Activated effector memory CD4-positive, alpha-beta T cell treated with Interleukin-2 at 50 U/mL for 16 hours (primary cell): Measurements from ENCODE around the gene VRK1.
"Not testable (repeated sequence)": the region's sequence is repeated elsewhere in the genome, so short reads cannot be mapped to it uniquely, and the experiment has no call there.

Source experiments
- DNase-seq: peaks from one replicate; pipeline ENCODE4 v3.0.0-alpha.2; 2020

The VRK1 gene, protein sequence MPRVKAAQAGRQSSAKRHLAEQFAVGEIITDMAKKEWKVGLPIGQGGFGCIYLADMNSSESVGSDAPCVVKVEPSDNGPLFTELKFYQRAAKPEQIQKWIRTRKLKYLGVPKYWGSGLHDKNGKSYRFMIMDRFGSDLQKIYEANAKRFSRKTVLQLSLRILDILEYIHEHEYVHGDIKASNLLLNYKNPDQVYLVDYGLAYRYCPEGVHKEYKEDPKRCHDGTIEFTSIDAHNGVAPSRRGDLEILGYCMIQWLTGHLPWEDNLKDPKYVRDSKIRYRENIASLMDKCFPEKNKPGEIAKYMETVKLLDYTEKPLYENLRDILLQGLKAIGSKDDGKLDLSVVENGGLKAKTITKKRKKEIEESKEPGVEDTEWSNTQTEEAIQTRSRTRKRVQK

DNA sequence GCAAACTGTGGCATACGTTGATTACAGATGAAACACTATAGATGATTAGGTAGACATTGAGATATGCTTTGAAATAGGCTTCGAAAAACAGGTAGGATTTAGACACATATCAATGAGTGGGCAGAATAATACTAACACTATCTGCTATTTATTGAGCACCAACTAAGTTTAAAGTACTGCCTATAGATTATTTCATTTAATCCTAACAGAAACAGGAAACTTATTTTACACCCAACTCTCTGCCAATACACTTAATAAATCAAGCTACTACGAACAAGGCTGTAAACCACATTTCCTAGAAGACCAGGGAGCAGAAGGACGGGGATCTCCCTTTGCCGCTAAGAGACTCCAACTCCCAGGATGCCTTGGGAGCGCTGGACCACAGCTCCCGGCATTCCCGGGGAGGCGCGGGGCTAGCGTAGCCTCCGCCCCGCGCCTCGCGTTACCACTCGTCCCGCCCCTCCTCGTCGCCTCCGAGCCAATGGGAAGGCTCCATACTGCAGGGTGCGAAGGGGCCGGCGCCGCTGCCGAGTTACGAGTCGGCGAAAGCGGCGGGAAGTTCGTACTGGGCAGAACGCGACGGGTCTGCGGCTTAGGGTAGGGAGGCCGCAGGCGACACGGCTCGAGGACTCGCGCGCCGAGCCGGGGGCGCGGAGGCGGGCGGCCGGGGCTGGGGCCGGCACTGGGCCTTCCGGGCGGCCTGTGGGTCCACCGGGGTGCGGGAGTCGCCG, at the start of gene VRK1:
TSS of gene VRK1 (plus strand) at position 532 of the 731 bp plus-strand sequence. CDS start 36,090 bp downstream, outside the sequence.
- DNase-seq = peak; percentile 94

DNA sequence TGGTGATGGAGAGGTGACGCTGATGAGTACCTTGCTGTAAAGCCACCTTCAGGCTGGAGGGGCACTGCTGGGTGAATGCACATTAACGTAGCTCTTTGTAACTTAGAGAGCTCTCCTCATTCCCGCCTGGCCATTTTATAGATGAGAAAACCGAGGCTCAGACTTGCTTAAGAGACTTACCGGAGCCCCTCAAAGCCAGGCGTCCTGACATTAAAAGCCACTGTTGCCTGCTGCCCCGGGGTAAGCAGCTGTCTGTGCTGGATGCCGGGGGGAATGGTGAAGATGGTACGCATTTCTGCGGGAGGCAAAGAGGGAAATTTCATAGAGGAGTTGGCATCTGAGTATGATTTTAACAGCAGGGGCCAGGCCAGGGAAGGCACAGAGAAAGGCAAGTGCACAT, 49.6 kb upstream of the VRK1 start:
- DNase-seq = no peak

DNA sequence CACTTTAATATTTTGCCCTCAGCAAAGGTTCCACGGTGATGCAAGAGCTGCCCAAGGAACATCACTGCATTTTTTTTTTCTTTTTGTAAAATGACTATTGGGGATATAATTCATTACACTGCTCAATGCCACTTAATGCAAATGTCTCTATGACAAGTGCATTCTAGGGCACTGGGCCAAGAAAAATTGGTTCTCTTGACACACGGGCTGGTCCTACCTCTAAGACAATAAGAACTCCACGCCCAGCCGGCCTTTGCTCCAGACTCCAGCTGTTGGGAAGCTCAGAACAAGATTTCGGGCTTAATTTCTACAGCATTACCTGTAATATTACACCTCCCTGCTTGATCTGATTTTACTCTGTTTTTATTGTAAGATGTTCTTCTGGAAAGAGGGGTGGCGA, 48.8 kb upstream of the VRK1 start:
- DNase-seq = no peak

DNA sequence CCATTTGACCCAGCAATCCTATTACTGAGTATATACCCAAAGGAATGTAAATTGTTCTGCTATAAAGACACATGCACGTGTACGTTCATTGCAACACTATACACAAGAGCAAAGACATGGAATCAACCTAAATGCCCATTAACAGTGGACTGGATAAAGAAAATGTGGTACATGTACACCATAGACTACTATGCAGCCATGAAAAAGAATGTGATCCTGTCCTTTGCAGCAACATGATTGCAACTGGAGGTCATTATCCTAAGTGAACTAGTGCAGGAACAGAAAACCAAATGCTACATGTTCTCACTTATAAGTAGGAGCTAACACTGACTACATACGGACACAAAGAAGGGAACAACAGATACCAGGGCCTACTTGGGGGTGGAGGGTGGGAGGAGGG, 45.7 kb upstream of the VRK1 start:
- no peak for DNase-seq

DNA sequence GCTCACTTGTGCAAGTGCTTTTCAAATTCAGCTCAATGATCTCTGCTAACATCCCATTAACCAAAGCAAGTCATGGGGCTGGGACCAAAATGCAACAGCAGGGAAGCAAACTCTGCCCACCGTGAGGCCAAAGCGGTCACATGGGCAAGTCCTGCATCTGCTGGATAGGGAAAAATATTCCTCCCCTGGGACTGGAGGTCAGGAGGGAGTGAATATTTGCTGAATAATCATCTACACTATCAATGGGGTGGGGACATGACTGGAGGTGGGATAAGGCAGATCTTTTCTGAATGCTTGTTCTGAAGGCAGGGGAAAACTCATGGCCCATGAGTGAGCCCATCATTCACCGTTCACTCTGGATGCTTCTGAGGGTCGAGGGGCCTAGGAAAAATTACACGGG, 45.1 kb upstream of the VRK1 start:
- no peak for DNase-seq

DNA sequence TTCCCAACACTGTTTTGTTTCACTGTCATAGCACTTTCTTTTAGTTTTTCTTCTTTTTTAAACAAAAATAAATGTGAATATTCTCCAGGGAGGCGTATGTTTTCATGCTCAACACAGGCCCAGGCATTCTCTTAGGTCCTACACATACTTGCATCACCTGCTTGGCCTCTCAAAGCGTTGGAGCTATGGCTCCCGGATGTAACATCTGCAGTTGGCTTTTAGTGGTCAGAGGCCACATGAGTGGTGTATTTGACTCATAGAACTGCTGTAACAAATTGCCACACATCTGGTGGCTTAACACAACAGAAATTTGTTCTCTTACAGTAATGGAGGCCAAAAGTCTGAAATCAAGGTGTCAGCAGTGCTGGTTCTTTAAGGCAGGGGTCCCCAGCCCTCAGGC, 44.6 kb upstream of the VRK1 start:
- DNase-seq = no peak

DNA sequence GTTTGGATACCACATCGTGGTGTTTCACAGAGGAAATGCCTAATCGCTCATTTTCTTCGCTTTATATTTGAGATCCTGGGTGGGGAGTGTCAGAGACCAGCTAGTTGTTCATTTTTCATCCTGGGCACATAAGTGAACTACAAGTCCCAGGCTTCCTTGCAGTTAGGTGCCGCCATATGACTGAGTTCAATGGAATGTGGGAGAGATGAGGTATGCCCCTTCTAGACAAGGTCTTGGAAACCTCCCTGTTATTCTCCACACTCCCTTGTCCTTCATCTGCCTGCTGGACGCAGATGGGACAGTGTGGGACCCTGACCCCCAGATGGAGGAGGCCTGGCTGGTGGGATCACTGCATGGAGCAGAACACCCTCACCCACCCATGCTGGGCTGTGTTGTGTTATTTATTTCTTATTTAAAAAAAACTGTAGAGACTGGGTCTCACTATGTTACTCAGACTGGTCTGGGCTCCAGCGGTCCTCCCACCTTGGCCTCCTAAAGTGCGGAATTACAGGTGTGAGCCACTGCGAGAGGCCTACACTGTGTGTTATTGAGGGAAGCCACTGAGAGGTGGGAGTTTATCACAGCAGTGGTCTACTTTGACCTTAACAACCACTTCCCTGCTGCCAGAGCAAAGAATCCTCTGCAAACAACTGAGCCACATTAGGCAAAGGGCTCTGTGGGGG, 42.9 kb upstream of the VRK1 start:
- DNase-seq = no peak

DNA sequence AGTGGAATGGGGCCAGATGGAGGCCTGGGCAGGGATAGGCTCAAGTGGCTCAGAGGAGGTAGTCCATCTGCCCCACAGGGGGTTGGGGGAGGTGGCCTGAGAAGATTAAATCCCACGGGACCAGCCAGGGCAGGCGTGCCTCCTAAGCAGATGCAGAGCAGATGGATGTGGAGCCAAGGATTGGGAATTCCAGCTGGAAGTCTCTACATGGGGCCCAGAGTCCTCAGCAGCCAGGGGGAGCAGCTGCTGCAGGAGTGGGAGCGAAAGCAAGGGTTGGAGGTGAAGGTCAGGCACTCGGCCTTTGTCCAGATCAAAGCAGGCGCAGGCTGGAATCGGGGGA, 42.4 kb upstream of the VRK1 start:
- DNase-seq = no peak

DNA sequence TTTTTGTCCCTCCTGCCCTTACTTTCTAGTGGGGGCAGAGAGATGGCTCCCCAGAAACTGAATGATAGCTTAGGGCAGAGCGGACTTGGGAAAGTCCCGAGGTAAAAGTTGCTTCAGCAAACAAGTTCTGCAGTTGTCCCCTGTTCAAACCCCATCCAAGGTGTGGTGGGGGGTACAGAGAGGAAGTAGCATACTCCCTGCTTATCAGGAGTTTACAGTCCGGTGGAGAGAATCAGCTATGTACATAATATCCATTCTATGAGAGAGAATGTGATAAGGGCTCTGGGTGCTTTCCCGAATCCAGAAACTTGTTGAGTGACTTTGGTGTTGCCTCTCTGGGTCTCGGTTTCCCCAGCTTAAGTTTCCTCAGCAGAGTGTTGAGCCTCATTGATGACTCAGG, 40.4 kb upstream of the VRK1 start:
- DNase-seq = no peak

DNA sequence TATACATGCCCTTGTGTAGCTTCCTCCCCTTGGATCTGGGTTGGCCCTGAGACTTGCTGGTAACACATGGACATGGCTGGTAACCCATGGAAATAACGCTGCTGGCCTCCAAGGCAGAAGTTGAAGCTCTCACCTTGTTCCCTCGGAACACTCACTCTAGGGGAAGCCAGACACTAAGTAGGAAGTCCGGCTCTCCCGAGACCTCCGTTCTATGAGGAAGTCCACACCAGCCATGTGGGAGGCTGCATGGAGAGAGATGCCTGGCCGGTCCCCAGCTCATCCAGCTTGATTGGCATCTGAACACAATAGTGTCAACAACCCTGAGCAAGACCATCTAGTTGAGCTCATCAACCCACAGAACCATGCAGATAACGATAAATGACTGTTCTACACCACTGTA, 39.7 kb upstream of the VRK1 start:
- DNase-seq = no peak

DNA sequence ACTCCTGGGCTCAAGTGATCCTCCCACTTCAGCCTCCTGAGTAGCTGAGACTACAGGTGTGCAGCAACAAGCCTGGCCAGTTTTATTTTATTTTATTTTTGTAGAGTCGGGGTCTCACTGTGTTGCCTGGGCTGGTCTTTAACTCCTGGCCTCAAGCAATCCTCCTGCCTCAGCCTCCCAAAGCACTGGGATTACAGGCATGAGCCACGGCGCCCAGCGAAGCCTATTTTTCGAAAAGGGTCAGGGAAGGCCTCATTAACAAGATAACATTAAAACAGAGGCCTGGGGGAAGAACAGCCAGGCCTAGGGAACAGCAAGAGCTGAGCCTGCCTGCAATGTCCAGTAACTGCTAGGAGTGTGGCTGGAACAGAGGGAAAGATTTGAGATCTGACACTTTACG, 36.1 kb upstream of the VRK1 start:
- DNase-seq = no peak

DNA sequence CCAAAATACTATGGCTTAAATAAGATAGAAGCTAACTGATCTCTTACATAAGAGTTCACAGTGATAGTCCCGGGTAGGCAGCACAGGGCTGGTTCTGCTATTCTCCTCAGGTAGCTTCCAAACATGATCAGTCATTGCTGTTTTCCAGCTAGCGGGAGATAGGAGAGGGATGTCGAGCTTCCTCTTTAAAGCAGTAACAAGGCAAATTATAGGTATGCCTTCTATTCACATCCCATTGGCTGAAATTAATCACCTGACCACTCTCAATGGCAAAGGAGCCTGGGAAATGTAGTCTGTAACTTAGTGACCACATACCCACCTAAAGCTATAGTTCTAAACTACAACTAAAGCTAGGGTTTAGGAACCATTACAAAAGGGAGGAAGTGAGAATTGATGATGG, 34.5 kb upstream of the VRK1 start:
- no peak for DNase-seq

DNA sequence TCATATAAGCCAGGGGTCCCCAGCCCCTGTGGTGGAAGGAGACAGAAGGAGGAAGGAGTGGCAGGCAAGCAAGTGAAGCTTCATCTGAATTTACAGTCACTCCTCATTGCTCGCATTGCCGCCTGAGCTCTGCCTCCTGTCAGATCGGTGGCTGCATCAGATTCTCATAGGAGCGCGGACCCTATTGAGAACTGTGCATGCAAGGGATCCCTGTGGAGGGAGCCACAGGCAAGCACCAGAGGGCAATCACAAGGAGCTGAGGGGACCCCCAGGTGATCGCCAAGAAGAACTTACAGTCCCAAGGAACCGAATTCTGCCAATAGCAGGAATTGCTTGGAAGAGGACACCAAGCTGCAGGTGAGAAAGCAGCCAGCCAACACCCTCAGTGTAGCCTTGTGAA, 33.2 kb upstream of the VRK1 start:
- DNase-seq = no peak

DNA sequence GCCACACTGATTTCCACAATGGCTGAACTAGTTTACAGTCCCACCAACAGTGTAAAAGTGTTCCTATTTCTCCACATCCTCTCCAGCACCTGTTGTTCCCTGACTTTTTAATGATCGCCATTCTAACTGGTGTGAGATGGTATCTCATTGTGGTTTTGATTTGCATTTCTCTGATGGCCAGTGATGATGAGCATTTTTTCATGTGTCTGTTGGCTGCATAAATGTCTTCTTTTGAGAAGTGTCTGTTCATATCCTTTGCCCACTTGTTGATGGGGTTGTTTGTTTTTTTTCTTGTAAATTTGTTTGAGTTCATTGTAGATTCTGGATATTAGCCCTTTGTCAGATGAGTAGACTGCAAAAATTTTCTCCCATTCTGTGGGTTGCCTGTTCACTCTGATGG, 32.0 kb upstream of the VRK1 start:
- not testable (repeated sequence) for DNase-seq

DNA sequence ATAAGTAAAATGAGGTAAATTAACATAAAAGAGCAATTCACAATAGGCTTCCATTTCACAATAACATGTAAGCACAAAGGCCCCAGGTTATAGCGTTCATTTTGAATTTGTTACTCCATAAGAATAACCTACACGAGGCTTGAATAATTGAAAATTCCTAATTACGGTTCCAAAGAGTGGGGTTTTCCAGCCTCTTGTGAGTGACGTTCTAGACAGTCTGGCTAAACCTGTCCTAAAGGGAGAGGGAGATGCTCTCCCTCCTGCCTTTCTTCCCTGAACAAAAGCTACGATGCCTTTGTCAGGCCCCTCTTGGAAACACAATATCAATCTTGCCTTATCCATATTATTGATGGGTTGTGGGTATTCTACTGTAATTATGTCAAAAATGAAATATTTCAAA, 24.3 kb upstream of the VRK1 start:
- DNase-seq = no peak

DNA sequence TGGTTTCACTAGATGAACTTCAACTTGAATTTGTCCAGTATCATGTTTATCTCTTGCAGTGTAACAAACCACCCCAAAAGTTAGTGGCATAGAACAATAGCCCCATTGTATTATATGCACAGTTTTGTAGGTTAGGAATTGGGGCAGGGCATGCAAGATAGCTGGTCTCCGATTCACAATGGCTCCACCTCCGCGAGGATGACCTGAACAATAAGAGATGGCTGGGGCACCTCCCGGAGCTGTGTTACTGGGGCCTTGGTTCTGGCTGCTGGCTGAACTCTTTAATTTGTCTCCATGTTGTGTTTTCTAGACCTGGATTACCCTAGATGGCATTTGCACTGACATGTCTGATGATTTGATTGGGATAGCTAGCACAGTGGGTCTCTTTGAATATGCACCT, 20.4 kb upstream of the VRK1 start:
- DNase-seq = no peak

DNA sequence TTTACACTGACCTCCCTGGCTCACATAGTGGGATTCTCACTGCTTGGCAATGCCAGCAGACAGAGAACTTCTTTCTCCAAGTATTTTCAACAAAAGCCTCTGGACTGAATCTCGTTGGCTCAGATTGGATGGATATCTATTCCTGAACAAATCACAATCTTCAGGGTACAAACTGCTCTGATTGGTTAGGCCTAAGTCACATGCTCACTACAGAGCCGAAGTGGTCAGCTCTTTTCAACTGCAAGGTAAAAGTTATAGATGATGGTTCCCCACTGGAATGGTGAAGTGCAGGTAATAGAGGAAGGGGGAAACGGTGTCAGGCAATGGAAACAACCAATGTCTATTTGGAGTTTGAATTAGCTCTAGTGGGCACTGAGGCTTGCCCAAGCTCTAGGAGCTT, 16.7 kb upstream of the VRK1 start:
- no peak for DNase-seq

DNA sequence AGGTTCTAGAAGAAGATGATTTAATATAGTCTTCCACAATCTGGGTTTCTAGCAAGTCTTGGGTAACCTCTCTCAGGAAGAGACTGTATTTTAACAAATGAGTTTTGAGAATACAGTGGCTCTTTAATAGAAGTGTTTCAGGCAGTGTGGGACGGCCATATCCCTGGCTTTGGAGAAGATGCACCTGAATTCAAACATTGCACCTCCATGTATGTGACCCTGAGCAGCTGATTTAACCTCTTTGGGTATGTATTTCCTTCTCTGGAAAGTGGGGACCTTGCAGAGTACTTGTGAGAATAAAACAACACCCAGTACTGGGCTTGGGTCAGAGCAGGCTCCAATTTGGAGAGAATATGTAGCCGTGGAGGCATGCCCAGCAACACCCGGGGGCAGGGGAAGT, 15.8 kb upstream of the VRK1 start:
- no peak for DNase-seq

DNA sequence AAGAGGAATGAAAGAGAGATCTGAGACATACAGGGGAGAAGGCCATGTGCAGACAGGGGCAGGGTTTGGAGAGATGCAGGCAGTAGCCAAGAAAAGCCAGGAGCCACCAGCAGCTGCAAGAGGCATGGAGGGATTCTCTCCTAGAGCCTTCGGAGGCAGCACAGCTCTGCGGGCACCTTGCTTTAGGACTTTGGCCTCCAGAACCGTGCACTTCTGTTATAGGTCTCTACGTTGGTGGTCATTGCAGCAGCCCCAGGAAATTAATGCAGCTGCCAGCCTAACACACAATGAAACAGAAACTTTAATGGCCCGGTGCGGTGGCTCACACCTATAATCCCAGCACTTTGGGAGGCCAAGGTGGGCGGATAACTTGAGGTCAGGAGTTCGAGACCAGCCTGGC, 14.7 kb upstream of the VRK1 start:
- DNase-seq = no peak

DNA sequence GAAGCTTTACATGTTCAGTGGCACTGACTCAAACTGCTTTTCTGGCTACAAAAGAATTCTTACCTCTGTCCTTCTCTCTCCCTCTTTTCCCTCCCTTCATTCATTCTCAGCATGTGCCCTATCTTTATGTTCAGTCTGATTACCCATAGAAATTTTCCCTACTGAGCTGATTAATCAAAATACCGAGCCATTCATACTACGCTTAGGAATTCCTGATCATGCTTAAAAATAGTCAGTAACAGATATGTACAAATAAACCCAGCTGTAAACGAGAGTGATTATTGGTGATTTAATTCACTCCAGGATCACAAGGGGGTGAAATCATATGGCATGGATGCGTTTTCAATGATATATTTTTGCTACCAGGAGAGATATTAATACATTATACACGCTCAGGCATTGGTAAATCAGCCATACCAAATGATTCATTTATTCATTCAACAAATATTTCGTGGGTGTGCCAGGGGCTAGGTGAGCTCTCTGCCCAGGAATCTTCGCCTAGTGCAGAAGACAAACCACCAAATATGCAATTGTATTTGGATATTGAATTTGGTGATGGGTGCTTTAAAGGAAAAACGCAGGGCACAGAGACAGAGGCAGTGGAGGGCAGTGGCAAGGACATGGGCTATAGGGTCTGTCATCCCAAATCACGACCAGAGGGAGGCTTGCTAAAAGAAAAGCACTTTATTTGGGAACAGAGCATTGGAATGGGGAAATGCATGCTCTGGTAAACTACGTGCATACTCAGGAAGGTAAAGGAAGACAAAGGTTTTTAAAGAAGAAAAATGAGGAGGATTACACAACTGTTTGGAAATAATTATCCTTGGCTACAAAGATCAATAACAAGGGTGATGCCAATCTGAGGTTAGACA, 13.9 kb upstream of the VRK1 start:
- DNase-seq = no peak

DNA sequence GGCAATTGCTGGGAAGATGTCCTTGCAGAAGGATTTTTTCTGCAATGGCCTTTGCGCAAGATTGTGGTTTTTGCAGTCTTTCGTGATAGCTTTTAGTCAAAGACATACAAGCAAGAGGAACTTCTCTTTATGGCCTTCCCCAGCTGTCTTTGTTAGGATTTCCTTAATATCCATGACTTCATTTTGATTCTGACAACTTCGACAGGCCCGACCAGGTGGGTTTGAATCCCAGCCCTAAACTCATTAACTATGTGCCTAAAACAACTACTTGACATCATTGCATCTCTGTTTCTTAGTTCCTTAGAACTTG, 13.3 kb upstream of the VRK1 start:
- no peak for DNase-seq

DNA sequence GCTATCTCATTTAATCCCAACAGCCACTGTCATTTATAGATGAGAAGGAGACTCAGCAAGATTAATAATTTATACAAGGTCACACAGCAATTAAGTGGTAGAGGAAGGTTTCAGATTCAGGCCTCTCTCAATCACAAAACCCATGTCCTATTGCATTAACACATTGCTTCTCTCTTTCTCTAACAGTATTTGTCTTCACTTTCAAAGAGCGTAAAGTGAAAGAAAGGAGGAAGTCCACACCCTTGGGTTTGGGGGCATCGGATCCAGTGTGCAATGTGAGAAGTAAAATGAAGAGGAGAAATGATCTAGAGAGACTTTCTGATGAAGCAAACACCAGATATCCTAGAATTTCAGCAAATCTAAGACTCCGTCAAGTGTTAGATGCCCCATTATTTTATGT, 7.0 kb upstream of the VRK1 start:
- DNase-seq = no peak

DNA sequence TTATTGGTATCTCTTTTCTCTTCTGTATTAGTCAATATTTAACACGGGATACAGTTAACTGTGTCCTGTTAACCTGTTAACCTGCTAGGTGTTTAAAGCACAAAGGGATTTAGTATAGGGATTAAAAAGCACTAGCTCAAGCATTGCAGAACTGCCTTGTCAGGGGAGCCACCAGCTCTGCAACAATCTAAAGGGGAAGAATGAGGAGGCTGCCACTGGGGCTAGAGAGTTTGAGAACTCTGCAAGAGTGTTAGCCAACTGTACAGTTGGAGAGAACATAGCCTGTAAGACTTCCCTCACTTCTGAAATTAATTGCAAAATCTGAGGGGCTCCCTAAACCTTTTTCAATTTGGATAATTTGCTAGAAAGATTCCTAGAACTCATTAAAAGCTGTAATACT, 6.5 kb upstream of the VRK1 start:
- DNase-seq = no peak
